KMS-11 (cell line): ENCODE data around the gene ADGB.

Experiments used
- H2AFZ ChIP-seq: fragments of 200-600 bp; sonication (generic); 2 replicates; pipeline ENCODE4 v1.6.1; 2016; ENCODE audit warnings: antibody characterized with exemption, mixed run types, low read depth
- H3K27ac ChIP-seq: fragments of 200-600 bp; sonication (generic); 2 replicates; pipeline ENCODE4 v1.6.1; 2016; ENCODE audit warnings: mild to moderate bottlenecking, mixed run types
- H3K27me3 ChIP-seq: fragments of 200-600 bp; sonication (generic); 2 replicates; pipeline ENCODE4 v1.6.1; 2017; ENCODE audit warnings: mild to moderate bottlenecking, low read depth, mixed run types, moderate library complexity; ENCODE audit not compliant: insufficient read depth
- H3K36me3 ChIP-seq: fragments of 200-600 bp; sonication (generic); 2 replicates; pipeline ENCODE4 v1.6.1; 2017; ENCODE audit warnings: mild to moderate bottlenecking, mixed run types; ENCODE audit not compliant: insufficient read depth
- H3K4me1 ChIP-seq: fragments of 200-600 bp; sonication (generic); 2 replicates; pipeline ENCODE4 v1.6.1; 2016; ENCODE audit warnings: mild to moderate bottlenecking, low read depth, mixed run types; ENCODE audit not compliant: poor library complexity, severe bottlenecking
- H3K4me2 ChIP-seq: fragments of 200-600 bp; sonication (generic); 2 replicates; pipeline ENCODE4 v1.7.0; 2016; ENCODE audit warnings: mild to moderate bottlenecking, mixed run types
- H3K4me3 ChIP-seq: fragments of 200-600 bp; sonication (generic); IDR thresholded peaks from 2 replicates; pipeline ENCODE4 v1.6.1; 2017; ENCODE audit warnings: low read depth, low read length, mixed read lengths; ENCODE audit not compliant: insufficient read depth
- H3K79me2 ChIP-seq: fragments of 200-600 bp; sonication (generic); 2 replicates; pipeline ENCODE4 v1.6.1; 2016; ENCODE audit warnings: low read depth, mixed run types; ENCODE audit not compliant: insufficient read depth
- H3K9ac ChIP-seq: fragments of 200-600 bp; sonication (generic); 2 replicates; pipeline ENCODE4 v1.6.1; 2016; ENCODE audit warnings: mild to moderate bottlenecking, mixed run types
- H4K20me1 ChIP-seq: fragments of 200-600 bp; sonication (generic); 2 replicates; pipeline ENCODE4 v1.6.1; 2016; ENCODE audit warnings: mild to moderate bottlenecking, mixed run types; ENCODE audit not compliant: insufficient read depth
- CTCF ChIP-seq: fragments of 200-600 bp; sonication (generic); conservative IDR thresholded peaks from 2 replicates; pipeline ENCODE4 v1.6.1; 2017; ENCODE audit warnings: low read depth, mild to moderate bottlenecking, antibody characterized with exemption, low read length, moderate library complexity, mixed read lengths

The ADGB gene

GRCh38 chr6:146857180-146857979, 258.6 kb downstream of the ADGB start:
- Histone ChIP-seq H3K9ac (no peak overlapping the region), H3K4me3 (no peak overlapping the region), H2AFZ (peak overlapping the region; percentile 90)

GRCh38 chr6:146857980-146858347, 259.2 kb downstream of the ADGB start:
- no peaks in the 10 kb centered on the region for H3K79me2 ChIP-seq
- H3K9ac ChIP-seq: no peak overlapping the region
- H2AFZ ChIP-seq: peak overlapping the region; percentile 90
- no peaks in the 10 kb centered on the region for H4K20me1 ChIP-seq
- H3K4me2 ChIP-seq: 0 out of 2 replicates have a peak overlapping the region, but pooled peaks have one; percentile 39
- H3K4me1 ChIP-seq: peaks cover 5% of the 10 kb centered on the region
- no peak overlapping the region for H3K4me3 ChIP-seq
- no peaks in the 10 kb centered on the region for H3K27me3 ChIP-seq
- no peak overlapping the region for H3K27ac ChIP-seq
- TF ChIP-seq CTCF: no peak
- no peaks in the 10 kb centered on the region for H3K36me3 ChIP-seq

More at GRCh38 chr6:146857180-146857979, 258.6 kb downstream of the ADGB start:
- Histone ChIP-seq H4K20me1 (no peaks in the 10 kb centered on the region), H3K79me2 (no peaks in the 10 kb centered on the region), H3K4me1 (peaks cover 5% of the 10 kb centered on the region), H3K36me3 (no peaks in the 10 kb centered on the region), H3K27me3 (no peaks in the 10 kb centered on the region), H3K4me2 (peak overlapping the region; percentile 39; the same call in 1 of the 2 replicates), H3K27ac (no peak overlapping the region)
- peak; percentile 91 for TF ChIP-seq CTCF

GRCh38 chr6:146859206-146859605, 260.4 kb downstream of the ADGB start:
- Histone ChIP-seq H3K4me2 (no peak overlapping the region), H3K4me1 (peaks cover 5% of the 10 kb centered on the region), H3K9ac (no peak overlapping the region), H3K4me3 (no peak overlapping the region), H2AFZ (no peak overlapping the region), H3K27me3 (no peaks in the 10 kb centered on the region), H4K20me1 (no peaks in the 10 kb centered on the region), H3K36me3 (no peaks in the 10 kb centered on the region), H3K79me2 (no peaks in the 10 kb centered on the region), H3K27ac (no peak overlapping the region)
- no peak for TF ChIP-seq CTCF

GRCh38 chr6:146859795-146860495, 261.2 kb downstream of the ADGB start:
- Histone ChIP-seq H3K36me3 (no peaks in the 10 kb centered on the region), H2AFZ (no peak overlapping the region), H3K79me2 (no peaks in the 10 kb centered on the region), H3K9ac (no peak overlapping the region), H3K4me3 (no peak overlapping the region), H4K20me1 (no peaks in the 10 kb centered on the region), H3K27me3 (no peaks in the 10 kb centered on the region), H3K4me1 (peaks cover 5% of the 10 kb centered on the region), H3K27ac (no peak overlapping the region), H3K4me2 (no peak overlapping the region)
- no peak for TF ChIP-seq CTCF
